ENCODE data around the gene S100PBP. TPM values are rescaled to one million over a fixed set of nuclear protein-coding genes. Genes with fewer than 3 reads are reported as not detected.

S100PBP gene
- total RNA-seq, 3 donors from 2014 or later (not counting 1 experiment from before 2014, with no cell fraction given) = 84.5 to 114 (median 85.5) TPM

DNA sequence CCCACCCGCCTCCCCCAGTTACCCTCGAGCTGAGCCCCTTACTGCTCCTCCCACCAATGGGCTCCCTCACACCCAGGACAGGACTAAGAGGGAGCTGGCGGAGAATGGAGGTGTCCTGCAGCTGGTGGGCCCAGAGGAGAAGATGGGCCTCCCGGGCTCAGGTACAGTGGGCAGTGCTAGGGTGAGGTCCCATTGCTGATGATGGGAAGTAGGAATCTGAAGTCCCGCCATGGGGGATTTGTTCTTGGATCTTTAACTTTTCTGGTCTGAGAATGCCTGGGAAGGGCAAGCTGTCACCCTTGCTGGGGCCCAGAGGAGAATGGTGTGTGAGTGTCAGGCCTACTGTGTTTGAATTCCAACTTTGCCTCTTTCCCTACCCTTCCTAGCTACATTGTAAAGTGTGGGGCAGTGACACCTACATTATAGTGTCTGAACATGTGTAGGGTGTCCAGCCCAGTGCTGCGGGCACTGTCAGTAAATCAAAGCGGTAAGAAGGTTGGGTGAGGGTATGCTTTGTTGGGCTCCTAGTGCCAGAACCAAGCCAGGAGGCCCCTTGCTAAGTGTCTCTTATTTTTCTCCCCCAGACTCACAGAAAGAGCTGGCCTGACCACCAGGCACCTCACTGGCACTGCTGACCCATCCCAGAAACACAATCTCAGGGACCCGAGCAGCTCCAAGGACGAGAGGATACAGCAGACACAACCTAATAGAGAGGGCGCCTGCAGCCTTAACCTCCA lies 45.0 kb upstream of the S100PBP start:
- no peaks in the 10 kb centered on the region for H3K9me3 ChIP-seq (ENCODE audit: control insufficient read depth, insufficient read depth, low read length)
- H3K27me3 Mint-ChIP-seq (ENCODE audit: low read depth in 2 of 2) = no peaks in the 10 kb centered on the region
- H3K4me1 Mint-ChIP-seq = peaks cover 16 to 19% of the 10 kb centered on the region in 2 donors
- H3K27ac Mint-ChIP-seq = peak overlapping the region in 1 of 2 donors; percentile 41
- H3K36me3 ChIP-seq (ENCODE audit: control insufficient read depth, insufficient read depth, low read length) = peaks cover 28% of the 10 kb centered on the region
- intact Hi-C loops (cut with micrococcal nuclease) = loop anchor here (1.0 kb wide), 2 partner anchors 60 to 252 kb away; no protein-coding TSS in a partner anchor
- ATAC-seq = no peak
- no peak overlapping the region for H3K4me3 Mint-ChIP-seq
- peaks cover 14% of the 10 kb centered on the region for H3K4me1 ChIP-seq (ENCODE audit: control insufficient read depth, insufficient read depth, low read length)
- no peaks in the 10 kb centered on the region for H3K9me3 Mint-ChIP-seq
- no peaks in the 10 kb centered on the region for H3K27me3 ChIP-seq (ENCODE audit: control insufficient read depth, insufficient read depth, low read length)
- no peak overlapping the region for H3K4me3 ChIP-seq (ENCODE audit: low read length)
- TF ChIP-seq, protein P1, sequence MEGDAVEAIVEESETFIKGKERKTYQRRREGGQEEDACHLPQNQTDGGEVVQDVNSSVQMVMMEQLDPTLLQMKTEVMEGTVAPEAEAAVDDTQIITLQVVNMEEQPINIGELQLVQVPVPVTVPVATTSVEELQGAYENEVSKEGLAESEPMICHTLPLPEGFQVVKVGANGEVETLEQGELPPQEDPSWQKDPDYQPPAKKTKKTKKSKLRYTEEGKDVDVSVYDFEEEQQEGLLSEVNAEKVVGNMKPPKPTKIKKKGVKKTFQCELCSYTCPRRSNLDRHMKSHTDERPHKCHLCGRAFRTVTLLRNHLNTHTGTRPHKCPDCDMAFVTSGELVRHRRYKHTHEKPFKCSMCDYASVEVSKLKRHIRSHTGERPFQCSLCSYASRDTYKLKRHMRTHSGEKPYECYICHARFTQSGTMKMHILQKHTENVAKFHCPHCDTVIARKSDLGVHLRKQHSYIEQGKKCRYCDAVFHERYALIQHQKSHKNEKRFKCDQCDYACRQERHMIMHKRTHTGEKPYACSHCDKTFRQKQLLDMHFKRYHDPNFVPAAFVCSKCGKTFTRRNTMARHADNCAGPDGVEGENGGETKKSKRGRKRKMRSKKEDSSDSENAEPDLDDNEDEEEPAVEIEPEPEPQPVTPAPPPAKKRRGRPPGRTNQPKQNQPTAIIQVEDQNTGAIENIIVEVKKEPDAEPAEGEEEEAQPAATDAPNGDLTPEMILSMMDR (IDR thresholded peaks at IDR 0.05) = no peak
- no peak for DNase-seq
- WGBS (ENCODE audit: insufficient coverage) = 99% methylated on average over 8 of the region's 10 CpGs
- H3K27ac ChIP-seq (ENCODE audit: low read length) = no peak overlapping the region
- no peaks in the 10 kb centered on the region for H3K36me3 Mint-ChIP-seq

DNA sequence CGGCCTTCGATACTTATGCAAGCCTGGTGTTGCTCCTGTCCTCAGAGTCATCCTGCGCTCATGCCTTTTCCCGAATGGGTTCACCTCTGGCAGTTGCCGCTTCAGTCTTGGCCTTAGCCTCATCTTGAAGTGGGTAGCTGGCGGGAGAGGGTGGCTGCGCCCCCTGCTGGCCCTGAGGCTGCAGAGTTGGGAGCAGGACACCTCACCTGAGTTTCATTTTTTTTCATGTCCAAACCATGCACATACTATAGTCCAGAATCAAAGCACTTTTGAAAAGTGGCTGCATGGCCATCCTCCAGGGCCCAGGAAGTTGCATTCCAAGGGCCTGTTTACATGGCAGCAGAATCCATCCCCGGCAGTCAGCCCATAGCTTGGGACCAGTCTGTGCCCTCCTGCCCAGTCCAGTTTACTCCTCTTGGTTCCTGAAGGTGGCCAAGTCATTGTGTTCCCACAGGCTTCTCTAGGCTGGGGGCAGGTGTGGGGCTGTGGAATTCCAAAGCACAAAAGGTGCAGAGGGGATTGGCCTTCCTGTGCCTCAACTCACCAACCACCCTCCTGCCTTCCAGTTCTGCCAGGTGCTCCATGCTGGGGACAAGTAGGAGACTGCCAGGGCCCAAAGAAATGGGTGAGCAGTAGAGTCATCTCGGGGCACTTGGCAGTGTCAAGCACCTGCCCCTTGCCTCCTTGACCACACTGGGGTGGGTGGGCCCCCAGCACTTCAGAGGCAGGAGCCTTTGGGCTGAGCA lies 44.3 kb upstream of the S100PBP start:
- intact Hi-C loops (cut with micrococcal nuclease) = loop anchor here (1.0 kb wide), 2 partner anchors 61 to 253 kb away; no protein-coding TSS in a partner anchor
- H3K9me3 ChIP-seq (ENCODE audit: control insufficient read depth, insufficient read depth, low read length) = no peaks in the 10 kb centered on the region
- peaks cover 35% of the 10 kb centered on the region for H3K36me3 ChIP-seq (ENCODE audit: control insufficient read depth, insufficient read depth, low read length)
- DNase-seq = peak; percentile 70 to 86
- Mint-ChIP-seq H3K4me3 (no peak overlapping the region), H3K27ac (peak overlapping the region; percentile 74 to 75), H3K27me3 (ENCODE audit: low read depth in 2 of 2) (no peaks in the 10 kb centered on the region), H3K4me1 (peaks cover 16 to 19% of the 10 kb centered on the region in 2 donors), H3K36me3 (no peaks in the 10 kb centered on the region), H3K9me3 (no peaks in the 10 kb centered on the region)
- H3K27ac ChIP-seq (ENCODE audit: low read length) = no peak overlapping the region
- no peaks in the 10 kb centered on the region for H3K27me3 ChIP-seq (ENCODE audit: control insufficient read depth, insufficient read depth, low read length)
- 53% methylated on average over 9 of the region's 9 CpGs for WGBS (ENCODE audit: insufficient coverage)
- TF ChIP-seq, protein P1 (IDR thresholded peaks at IDR 0.05) = peak; percentile 75
- ATAC-seq = peak; percentile 67 to 90 (median 81)
- no peak overlapping the region for H3K4me3 ChIP-seq (ENCODE audit: low read length)
- H3K4me1 ChIP-seq (ENCODE audit: control insufficient read depth, insufficient read depth, low read length) = peaks cover 14% of the 10 kb centered on the region

DNA sequence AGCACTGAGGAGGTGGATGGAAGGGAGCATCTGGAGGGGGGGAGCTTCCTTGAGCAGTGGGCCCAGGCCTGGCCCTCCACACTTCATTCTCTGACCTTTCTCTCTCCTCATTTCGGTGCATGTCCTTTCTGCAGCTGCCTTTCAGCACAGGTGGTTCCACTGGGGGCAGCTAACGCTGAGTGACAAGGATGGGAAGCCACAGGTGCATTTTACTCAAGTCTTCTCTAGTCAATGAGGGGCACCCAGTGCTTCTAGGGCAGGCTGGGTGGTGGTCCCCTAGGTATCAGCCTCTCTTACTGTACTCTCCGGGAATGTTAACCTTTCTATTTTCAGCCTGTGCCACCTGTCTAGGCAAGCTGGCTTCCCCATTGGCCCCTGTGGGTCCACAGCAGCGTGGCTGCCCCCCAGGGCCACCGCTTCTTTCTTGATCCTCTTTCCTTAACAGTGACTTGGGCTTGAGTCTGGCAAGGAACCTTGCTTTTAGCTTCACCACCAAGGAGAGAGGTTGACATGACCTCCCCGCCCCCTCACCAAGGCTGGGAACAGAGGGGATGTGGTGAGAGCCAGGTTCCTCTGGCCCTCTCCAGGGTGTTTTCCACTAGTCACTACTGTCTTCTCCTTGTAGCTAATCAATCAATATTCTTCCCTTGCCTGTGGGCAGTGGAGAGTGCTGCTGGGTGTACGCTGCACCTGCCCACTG lies 43.5 kb upstream of the S100PBP start:
- intact Hi-C loops (cut with micrococcal nuclease) = loop anchor here (1.0 kb wide), 2 partner anchors 62 to 254 kb away; no protein-coding TSS in a partner anchor
- TF ChIP-seq, protein P1 (IDR thresholded peaks at IDR 0.05) = no peak
- ATAC-seq (no peak), DNase-seq (no peak)
- H3K27ac ChIP-seq (ENCODE audit: low read length) = no peak overlapping the region
- peaks cover 14% of the 10 kb centered on the region for H3K4me1 ChIP-seq (ENCODE audit: control insufficient read depth, insufficient read depth, low read length)
- H3K27ac Mint-ChIP-seq = peak overlapping the region; percentile 74 to 75
- peaks cover 16 to 19% of the 10 kb centered on the region in 2 donors for H3K4me1 Mint-ChIP-seq
- H3K27me3 ChIP-seq (ENCODE audit: control insufficient read depth, insufficient read depth, low read length) = no peaks in the 10 kb centered on the region
- peaks cover 41% of the 10 kb centered on the region for H3K36me3 ChIP-seq (ENCODE audit: control insufficient read depth, insufficient read depth, low read length)
- no peak overlapping the region for H3K4me3 ChIP-seq (ENCODE audit: low read length)
- H3K4me3 Mint-ChIP-seq = no peak overlapping the region
- no peaks in the 10 kb centered on the region for H3K9me3 ChIP-seq (ENCODE audit: control insufficient read depth, insufficient read depth, low read length)
- no peaks in the 10 kb centered on the region for H3K9me3 Mint-ChIP-seq
- WGBS (ENCODE audit: insufficient coverage) = 91% methylated on average over 6 of the region's 7 CpGs
- H3K36me3 Mint-ChIP-seq = no peaks in the 10 kb centered on the region
- H3K27me3 Mint-ChIP-seq (ENCODE audit: low read depth in 2 of 2) = no peaks in the 10 kb centered on the region
